Kidney (tissue), 14 donors: ENCODE measurements around the gene FHAD1. TPM values are rescaled to one million over a fixed set of nuclear protein-coding genes. Genes with fewer than 3 reads are reported as not detected.

Source experiments
- DNase-seq, 5 donors: peaks; one replicate each; pipeline ENCODE4 v3.0.0-alpha.2; 2013 to 2020
- FAIRE-seq: peaks from 2 replicates; lab custom pipeline; 2012; peaks lifted over from hg19 to GRCh38; lab: Jason Lieb, UNC
- H3K27ac ChIP-seq, 2 donors: one replicate each; pipeline ENCODE4 v1.7.0; 2013; ENCODE audit warnings: low read depth in 2 of 2, low read length in 2 of 2, inconsistent platforms in 1 of 2
- H3K27me3 ChIP-seq: one replicate; pipeline ENCODE4 v1.7.1; 2013; ENCODE audit warnings: low read length, inconsistent platforms; ENCODE audit not compliant: control insufficient read depth, insufficient read depth
- H3K36me3 ChIP-seq, 3 donors: one replicate each; pipeline versions ENCODE4 v1.7.0 to v1.7.1; 2013; ENCODE audit warnings: low read length in 3 of 3, control low read depth in 1 of 3, inconsistent platforms in 1 of 3; ENCODE audit not compliant: insufficient read depth in 3 of 3, control insufficient read depth in 2 of 3
- H3K4me1 ChIP-seq, 3 donors: one replicate each; pipeline versions ENCODE4 v1.7.0 to v1.7.1; 2013; ENCODE audit warnings: low read length in 3 of 3, inconsistent platforms in 1 of 3, low read depth in 1 of 3; ENCODE audit not compliant: control insufficient read depth in 2 of 3, insufficient read depth in 2 of 3
- H3K4me3 ChIP-seq, 3 donors: one replicate each; pipeline versions ENCODE4 v1.7.0 to v1.8.1; 2013; ENCODE audit warnings: low read length in 3 of 3, control low read depth in 1 of 3, inconsistent platforms in 1 of 3
- H3K9ac ChIP-seq, 3 donors: one replicate each; pipeline versions ENCODE4 v1.7.0 to v1.7.1; 2013; ENCODE audit warnings: low read length in 3 of 3, control low read depth in 1 of 3, inconsistent platforms in 1 of 3
- H3K9me3 ChIP-seq, 3 donors: one replicate each; pipeline versions ENCODE4 v1.7.0 to v1.7.1; 2013; ENCODE audit warnings: low read length in 3 of 3, control low read depth in 1 of 3, inconsistent platforms in 1 of 3; ENCODE audit not compliant: control insufficient read depth in 2 of 3, insufficient read depth in 1 of 3
- CTCF ChIP-seq: IDR thresholded peaks from 3 replicates; pipeline ENCODE4 v1.5.1; 2012; ENCODE audit warnings: mild to moderate bottlenecking, moderate library complexity, borderline replicate concordance; ENCODE audit not compliant: insufficient read depth; ENCODE audit errors: extremely low read depth
- intact Hi-C: fragments of 100-400 bp; cut with DNase I; formaldehyde crosslinking; loops from one replicate; pipeline ENCODE4 v1.11.1; 2022
- polyA plus RNA-seq: library from polyadenylated mRNA; stranded (reverse); fragments of 350-450 nt; fragmentation: Illumina TruSeq; extraction: RNeasy Lipid Tissue Mini Kit (QIAGEN cat#74804); gene quantifications from one replicate; pipeline ENCODE4 v1.2.3, GENCODE V29; 2014; ENCODE audit warnings: low read depth, low replicate concordance; ENCODE audit not compliant: insufficient read depth
- total RNA-seq: library from RNA; stranded (reverse); fragmentation: NEBNext Ultra II Directional; extraction: Animal tissue kit (Norgen Biotek cat#: 25700); gene quantifications from one replicate; pipeline ENCODE4 v1.2.1, GENCODE V29; 2021
- donor health status: control.
- donor health status: control.
- donor health status: control.
- donor health status: control.
- donor health status: control.
- donor health status: DM: yes; HTN: yes; CAD: no.
- donor health status: Normal renal cell carcinoma (clear cell type).

Gene FHAD1
- total and polyA plus RNA-seq, 2 donors from 2014 or later = 0.84 to 4.2 TPM

GRCh38 chr1:15345705-15346345 is 98.8 kb downstream of the FHAD1 start:
- Histone ChIP-seq H3K9me3 (no peaks in the 10 kb centered on the region), H3K27ac (no peak overlapping the region), H3K9ac (no peak overlapping the region), H3K36me3 (no peaks in the 10 kb centered on the region), H3K4me3 (no peak overlapping the region), H3K4me1 (no peaks in the 10 kb centered on the region), H3K27me3 (no peaks in the 10 kb centered on the region)
- peak in 1 of 5 donors; percentile 83 for DNase-seq
- no peak for TF ChIP-seq CTCF
- intact Hi-C loops = no loop called here
- FAIRE-seq = no peak

GRCh38 chr1:15346346-15347030 is 99.5 kb downstream of the FHAD1 start:
- Histone ChIP-seq H3K36me3 (no peaks in the 10 kb centered on the region), H3K4me3 (no peak overlapping the region), H3K9me3 (no peaks in the 10 kb centered on the region), H3K27ac (no peak overlapping the region), H3K27me3 (no peaks in the 10 kb centered on the region), H3K4me1 (no peaks in the 10 kb centered on the region), H3K9ac (no peak overlapping the region)
- intact Hi-C loops = no loop called here
- TF ChIP-seq CTCF = no peak
- peak in 1 of 5 donors; percentile 15 for DNase-seq
- no peak for FAIRE-seq

GRCh38 chr1:15347182-15347581 is 100.2 kb downstream of the FHAD1 start:
- Histone ChIP-seq H3K4me1 (no peaks in the 10 kb centered on the region), H3K27me3 (no peaks in the 10 kb centered on the region), H3K27ac (no peak overlapping the region), H3K9me3 (no peaks in the 10 kb centered on the region), H3K4me3 (no peak overlapping the region), H3K9ac (no peak overlapping the region), H3K36me3 (no peaks in the 10 kb centered on the region)
- intact Hi-C loops = no loop called here
- DNase-seq (peak in 1 of 5 donors; percentile 16), FAIRE-seq (no peak)
- TF ChIP-seq CTCF = no peak
